Activated T-cell treated with anti-CD3 and anti-CD28 coated beads for 24 hours (primary cell): ENCODE measurements around the gene MACROD2.

Experiments used
- DNase-seq: peaks from one replicate; pipeline ENCODE4 v3.0.0-alpha.2; 2020; ENCODE audit warnings: low read depth

Gene MACROD2

DNA sequence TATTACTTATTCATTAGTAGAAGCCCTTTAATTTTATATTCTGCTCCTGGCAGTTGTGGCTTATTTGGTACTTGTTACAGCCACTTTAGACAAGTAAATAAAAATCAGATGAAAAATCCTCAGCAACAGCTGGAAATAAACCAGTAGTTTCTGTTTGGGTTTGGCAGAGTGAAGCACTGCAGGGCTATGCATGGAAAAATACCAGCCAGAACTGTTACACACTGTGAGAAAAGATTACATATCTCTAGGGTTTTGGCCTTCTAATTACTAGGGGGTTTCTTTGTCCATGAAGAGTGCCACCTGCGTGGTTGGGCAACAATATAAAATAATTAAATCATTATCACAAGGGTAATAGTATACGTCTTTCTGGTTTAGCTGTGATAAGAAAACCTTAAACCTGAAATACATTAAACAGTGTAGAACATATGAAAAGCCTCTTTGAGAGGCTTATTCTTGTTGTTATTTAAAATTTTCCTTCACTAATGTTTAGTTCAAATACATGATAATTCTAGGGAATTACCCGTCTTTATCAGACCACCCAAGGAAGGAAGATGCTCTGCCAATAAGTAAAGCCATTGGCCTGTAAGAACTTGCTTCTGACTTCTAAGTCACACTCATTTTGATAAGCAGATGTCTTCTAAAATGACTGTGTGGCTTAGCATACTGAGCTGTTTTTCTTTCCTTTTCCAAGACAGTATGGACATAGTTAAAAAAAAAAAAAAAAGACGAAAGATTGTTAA lies 662.1 kb downstream of the MACROD2 start:
- DNase-seq, result no peak

DNA sequence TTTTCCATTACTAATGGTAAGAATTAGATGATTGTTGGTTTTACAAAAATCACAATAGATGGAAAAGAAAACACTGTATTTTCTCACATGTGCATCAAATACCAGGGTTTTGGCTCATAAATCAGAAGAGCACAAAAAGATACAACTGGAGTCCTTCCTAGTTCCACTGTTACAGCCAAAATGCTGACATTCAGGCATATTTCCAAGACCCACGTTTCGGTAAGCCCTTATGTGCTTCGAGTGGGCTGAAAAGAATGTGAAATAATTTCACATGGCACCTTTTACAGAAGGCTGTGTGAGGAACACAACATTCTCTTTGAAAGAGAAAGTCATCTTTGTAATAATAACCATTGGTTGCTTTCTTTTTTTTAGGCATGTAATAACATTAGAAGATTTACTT lies 668.8 kb downstream of the MACROD2 start:
- no peak for DNase-seq

DNA sequence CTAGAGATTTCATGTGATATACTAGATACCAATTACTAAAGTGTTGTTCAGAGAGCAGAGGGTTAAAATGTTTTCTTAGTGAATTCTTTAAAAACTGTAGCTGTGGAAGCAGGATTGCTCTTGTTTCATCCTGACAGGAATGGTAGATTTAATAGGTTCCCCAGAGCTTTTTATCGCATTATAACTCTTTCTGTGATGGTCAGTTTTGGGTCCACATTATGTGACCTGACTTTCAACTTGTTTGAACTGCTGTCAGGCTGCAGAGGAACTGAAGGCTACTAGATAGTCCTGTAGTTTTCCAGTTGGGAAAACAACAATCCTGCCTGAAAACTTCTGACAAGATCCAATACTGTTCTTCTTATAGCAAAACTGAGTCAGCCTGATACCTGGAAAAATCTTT lies 671.4 kb downstream of the MACROD2 start:
- DNase-seq, result no peak

DNA sequence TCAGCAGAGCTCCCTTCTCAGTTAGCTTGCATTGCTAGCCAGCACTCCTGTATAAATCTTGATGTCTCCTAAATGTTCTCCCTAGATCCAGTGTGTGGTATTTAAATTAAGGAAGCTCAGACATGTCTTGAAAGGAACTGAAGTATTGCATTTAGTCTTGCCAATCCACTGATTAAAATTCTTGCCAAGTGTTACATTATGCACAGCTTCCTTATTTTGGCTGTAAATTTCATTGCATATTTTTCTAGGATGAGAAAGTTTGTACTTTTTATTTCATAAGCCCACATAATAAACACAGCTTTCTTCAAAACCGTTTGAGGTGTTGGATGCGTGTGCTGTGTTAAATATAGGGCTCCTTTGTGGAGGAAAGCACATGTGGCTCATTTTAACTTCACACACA lies 671.9 kb downstream of the MACROD2 start:
- DNase-seq, result no peak

DNA sequence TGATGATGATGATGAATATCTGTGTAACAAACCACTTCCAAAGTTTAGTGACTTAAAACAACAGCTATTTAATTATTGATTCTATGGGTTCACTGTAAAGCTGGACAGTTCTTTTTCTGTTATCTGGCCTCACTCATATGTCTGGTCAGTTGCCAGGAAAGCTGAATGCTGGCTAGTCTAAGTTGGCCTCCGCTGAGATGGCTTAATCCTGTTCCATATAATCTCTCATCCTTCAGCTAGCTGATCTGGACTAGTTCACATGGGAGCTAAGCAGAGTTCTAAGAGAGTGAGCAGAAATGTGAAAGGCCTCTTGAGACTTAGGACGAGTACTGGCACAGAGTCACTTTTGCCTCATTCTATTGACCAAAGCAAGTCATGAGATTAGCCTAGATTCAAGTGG lies 676.8 kb downstream of the MACROD2 start:
- no peak for DNase-seq

DNA sequence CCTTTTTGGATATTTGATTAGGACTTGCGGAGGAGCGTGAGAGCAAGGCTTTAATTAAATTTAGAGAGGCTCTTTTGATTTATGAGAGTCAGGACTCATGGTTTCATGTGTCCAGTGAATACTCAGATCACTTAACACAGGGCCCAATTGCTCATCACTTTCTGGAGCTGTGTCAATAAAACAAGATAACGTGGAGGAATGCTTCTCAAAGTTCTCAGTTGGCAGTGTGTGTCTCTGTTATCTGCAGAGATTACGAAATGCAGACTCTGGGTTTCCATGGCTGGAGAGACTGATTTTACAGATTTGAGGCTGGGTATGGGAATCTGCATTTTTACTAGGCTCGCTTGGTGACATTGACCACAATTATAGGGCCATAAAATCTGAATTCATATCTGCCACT lies 677.8 kb downstream of the MACROD2 start:
- no peak for DNase-seq

DNA sequence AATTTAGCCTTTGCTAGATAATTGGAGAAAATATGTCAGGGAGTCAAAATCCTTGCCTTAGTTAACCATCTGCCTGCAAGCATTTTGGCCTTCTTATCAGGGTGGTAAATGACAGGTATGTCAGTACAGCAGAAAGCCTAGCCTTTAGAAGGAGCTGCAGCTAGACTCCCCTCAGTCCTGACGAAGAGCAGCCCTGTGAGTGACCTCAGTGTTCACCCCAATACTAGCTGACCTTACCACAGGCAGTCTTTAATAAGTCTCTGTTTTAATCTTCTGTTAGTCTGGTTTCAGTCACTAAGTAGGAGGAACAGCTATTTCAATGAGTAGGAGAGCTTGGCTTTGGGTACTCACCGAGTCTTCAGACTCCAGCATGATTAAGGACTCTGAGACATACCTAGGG lies 682.1 kb downstream of the MACROD2 start:
- no peak for DNase-seq

DNA sequence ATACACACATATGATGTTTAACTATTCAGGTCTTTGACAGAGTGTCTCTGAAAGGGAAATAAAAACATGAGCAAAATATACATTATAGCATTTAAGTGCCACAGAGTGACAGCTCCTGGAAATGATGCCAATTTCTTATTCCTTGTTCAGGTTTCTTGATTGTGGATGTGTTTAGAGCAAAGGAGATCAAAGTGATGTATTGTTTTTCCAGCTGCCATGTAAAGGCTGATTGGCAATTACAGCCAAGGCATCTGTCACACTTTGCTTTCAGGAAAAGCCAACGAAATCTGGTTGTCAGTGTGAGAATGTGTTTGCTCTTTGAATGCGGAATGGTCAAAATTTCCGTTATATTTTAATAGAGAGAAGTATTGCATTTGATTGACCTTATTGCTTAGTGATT lies 689.9 kb downstream of the MACROD2 start:
- DNase-seq, result no peak

DNA sequence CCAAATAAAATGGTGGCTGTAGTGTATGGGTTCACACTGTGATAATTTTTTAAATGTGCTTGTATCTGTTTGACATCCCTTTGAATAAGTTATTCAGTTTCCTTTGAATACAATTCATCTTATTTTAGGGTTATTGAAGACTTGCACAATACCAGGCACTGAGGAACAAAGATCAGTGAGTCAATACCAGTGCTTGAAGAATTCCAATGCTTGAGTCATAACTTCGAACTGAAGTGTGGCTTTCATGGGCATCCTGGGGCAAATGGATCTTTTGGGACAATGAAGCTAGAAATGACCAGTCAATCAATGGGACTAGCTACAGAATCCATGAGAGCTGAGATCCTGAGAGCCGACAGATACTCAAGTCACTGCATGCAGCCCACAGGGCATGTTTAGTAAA lies 692.0 kb downstream of the MACROD2 start:
- DNase-seq, result no peak

DNA sequence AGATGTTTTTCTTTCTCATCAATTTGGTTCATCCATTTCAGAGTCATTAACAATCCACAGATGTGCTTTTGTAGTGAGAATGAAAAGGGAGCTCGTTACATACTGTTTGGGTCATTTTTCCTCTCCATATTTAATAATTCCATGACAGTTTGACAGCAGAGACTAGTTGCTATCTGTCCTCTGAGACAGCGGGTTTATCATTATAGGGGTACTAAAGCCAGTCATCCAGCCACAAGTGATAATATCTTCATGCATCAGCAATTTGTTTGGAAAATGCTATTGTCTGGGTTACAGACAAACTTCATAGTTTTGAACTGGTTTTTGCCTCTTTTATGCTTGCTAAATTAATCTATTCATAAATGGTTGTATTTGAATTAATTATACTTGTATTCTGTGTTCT lies 692.7 kb downstream of the MACROD2 start:
- DNase-seq, result no peak

DNA sequence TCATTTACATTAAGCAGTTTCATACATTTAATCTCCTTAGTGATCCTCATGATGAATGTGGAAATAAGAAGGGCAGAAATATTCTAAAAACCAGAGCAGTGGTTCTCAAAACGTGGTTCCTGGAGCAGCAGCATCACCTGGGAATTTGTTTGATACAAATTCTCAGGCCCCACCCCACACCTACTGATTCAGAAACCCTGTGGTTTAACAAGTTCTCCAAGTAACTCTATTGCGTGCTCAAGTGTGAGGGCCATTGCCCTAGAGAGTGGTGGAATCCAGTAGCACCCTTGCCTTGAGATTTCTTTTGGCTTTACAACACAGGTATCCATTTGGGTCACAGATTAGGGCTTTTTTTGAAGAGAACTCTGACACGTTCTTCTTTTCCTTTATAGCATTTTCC lies 696.7 kb downstream of the MACROD2 start:
- DNase-seq, result no peak

DNA sequence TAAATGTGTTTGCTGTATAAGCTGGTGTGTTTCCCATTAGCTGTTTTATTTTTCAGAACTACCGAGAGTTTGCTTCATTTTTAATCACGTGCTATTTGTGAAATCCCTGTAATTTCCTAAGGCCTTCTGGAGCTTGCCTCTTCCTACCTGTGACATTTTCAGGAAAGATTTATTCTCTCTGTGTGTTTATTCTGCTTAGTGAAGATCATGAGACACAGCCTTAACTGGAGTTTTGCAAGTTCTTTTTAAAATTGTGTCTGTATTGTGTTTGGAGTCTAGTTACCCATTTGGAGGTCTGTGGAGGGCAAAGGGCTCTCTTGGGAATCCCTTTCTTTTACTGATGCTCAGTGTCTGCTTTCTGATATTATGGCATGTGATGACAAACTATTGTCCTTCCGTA lies 701.2 kb downstream of the MACROD2 start:
- no peak for DNase-seq

DNA sequence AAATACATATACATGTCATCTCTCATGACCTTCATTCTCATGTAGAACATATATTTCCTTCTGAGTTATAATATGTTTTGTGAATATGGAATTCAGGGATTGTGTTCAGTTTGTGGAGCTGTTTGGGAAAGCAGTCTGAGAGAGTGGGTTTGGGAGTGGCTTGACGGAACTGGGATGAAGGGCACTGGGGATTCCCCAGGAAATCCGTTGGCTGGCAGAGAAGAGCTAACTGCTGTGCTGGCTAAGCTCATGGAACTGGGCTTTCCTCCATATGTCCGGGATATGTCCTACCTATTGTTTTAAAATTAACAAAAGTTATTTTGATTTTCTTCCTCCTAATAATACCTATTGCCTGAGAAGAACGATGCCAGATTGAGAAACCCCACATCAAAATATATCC lies 701.6 kb downstream of the MACROD2 start:
- DNase-seq, result no peak

DNA sequence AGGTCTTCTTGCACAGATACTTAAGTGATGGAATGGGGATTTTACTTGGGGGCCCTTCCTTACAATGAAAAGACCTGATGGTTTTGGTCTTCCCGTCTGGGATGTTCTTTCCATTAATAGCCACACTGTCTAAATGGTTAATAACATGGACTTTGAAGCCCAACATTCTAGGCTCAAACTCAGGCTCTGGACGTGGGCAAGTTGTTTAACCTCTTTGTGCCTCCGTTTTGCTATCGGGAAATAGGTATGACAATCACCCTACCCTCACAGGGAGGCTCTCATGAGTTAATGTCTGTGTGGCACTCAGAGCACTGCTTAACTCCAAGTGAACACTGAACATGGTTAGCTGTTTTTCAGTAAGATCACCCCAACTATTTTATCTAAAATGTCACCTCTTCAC lies 702.8 kb downstream of the MACROD2 start:
- DNase-seq, result no peak

DNA sequence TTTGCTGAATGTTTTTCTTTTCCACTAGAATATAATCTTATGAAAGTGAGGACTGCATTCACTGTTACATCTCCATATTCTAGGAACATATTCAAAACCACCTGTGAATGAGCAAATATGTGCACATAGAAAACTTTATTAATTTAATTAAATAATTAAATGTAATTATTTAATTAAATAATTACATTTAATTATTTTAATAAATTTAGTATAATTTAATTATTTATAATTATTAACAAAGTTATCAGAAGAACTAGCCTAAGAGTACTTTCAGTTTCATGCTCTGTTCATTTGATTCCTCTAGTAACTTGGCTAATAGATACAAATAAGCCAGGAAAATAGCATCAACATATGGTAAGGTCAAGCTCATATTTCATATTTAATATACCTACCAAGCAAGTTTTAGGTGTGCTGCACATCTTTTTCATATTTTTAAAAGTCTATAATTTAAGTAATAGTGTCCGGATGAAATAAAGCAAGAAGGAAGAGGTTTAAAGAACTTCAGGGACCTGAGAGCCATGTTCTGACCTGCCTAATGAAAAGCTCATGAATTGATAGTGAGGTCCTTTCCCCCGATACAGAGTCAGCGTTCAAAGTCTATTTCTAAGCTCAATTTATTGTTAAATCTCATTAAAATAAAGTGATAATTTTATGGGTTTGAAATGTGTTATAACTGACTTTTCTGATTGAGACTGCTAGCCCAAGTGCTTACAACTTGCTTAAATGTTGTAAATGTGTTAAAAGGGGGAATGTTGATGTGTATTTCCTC lies 703.5 kb downstream of the MACROD2 start:
- no peak for DNase-seq

DNA sequence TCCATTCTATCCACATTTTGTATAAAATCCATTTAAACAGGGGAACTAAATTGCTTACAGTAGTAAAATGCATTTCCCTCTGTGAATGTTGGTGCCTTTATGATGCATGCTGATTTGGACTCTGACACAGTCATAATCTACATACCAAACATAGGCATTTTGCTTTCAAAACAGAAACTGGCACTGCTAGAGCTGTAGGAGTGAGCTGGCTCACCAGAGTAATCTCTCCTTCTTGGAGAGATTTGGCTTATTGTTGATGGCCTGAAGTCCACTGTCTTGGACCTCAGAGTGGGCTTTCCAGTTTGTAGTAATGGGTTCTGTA lies 705.3 kb downstream of the MACROD2 start:
- DNase-seq, result no peak

DNA sequence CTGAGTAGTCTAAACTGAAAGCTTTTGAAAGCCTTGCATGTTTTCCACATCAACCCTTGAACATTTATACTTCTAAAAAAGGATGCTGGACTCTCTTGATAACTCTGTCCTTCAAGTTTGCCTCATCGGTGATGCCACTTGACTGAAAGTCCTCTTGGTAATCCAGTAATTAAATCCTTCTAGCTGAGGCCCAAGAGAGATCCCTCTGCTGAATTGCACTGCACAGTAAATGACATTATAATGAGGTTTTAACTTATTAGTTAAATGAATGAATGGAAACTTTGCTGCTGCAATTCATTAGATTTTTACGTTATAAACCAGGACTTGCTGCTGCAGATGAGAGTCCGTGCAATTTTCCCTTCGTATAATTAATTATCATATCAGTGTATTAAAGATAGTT lies 706.0 kb downstream of the MACROD2 start:
- DNase-seq, result no peak

DNA sequence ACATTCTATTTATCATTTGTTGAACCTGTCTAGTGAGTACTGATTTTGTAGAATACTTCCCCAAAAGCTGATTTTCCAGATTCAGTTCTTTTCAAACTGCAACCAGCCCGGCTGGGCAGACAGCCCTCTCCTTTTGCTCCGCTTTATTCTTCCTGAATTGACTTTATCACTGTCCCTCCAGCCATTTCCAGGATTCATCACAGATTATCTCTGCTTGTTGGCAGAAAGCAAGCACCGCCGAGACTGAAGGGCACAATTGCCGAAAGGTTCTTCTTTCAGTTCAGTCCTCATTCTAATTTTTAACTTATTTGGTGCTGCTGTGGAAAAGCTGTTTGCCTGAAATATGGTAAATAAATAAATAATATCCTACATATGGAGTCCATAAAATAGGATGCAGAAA lies 711.2 kb downstream of the MACROD2 start:
- DNase-seq, result no peak

DNA sequence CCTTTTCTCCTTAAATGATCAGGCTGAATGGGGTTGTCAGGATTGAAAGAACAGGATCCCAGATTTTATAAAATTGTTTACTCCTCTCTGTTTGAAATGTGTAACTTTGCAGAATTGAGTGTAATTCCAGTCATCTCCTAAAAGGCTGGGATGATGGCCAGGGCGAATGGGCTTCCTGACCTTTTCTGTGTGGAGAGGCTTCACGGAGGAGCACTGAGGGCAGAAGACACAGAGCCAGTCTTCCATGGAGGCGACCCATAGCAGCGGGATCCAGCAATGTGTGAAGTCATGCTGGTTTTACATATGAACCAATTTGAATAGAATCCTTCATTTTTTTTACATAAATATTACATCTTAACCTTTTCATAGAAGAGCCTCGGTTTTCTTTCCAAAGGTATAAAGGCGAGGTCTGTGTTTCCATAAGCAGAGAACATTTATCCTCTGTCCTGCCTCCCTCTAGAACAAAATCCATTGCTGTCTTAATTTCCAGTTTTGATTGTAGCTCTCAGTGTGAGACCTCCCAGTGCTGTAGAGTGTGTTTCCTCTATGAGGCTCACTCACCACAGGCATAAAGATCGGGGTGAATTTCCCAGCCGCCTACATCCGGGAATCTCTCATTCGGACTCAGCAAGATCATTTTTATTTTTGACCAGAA lies 711.8 kb downstream of the MACROD2 start:
- no peak for DNase-seq

DNA sequence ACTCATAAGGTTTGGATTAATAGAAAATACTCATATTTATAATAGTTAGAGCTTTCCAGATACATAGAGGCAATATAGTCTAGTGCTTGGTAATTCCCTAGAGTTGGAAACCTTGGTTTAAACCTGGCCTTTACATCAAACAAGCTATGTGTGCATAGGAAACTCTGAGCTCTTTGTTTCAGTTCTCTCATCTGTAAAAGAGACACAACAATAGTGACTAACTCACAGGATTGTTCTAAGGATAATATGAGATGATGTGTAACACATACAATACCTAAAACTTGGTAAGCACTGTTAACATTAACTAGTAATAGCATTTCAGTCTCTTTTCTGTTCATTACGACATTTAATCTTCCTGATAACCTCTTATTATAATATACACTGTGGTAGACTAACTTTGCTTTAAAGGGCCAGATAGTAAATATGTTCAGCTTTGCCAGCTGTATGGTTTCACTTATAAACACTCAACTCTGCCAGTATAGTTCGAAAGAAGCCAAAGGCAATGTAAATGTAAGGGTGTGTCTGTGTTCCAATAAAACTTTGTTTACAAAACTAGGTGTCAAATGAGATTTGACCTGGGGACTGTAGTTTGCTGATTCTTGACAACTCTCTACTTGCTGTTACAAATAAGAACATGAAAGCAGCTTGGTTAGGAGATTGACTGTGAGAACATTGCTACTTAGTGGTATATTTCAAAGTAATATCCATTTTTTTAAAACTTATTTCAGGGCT lies 712.7 kb downstream of the MACROD2 start:
- DNase-seq, result no peak

DNA sequence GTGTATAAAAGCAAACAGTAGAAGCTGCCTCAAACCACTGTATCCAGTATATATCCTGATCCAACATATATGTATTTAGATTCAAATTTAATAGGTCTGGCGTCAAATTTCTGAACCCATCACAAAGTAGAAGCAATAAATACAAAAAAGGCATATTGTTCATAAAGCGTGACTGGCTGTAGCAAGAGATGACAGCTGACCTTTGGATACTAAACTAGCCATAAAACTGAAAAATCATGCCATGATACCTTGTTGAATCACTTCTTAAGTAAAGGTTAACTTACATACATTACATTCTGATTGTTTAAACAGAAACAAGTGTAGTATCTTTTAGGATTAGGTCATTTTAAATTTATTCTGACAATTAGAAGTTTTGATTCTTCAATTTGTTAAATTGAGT lies 714.1 kb downstream of the MACROD2 start:
- DNase-seq, result no peak

DNA sequence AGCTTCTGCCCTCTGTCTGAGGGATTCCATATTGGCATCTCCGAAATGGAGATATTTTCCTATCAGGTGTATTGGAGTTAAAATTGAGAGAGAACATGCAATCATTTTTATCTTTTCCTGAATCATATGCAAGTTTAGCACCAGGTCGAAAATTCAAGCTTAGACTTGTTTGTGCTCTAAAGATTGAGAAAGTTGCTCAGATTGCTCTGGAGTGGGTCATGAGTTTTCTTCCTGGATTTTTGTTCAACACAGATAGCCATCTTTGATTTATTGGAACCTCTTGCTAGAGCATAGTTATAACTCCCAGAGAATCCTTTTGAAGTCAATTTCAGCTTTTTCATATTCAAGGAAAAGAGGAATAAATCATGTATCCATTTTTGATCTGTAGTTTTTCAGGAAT lies 715.6 kb downstream of the MACROD2 start:
- DNase-seq, result no peak

DNA sequence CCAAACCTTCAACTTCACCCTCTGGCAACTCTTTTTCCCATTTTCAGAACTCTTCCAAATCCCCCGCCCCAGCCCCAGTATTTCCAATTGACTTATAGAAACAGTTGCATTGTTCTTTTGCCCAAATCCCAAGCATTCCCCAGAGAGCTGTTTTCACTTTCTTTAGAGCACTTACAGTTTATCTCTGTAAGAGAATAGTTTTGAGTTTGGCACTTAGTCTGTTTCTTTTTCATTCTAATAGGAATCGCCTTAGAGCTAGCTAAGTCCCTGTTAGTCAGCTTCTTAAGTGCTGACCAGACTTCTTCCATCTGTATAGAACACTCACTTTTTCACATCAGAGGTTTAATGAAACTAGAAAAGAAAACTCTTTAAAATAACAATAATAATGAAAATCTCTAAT lies 716.3 kb downstream of the MACROD2 start:
- no peak for DNase-seq
